Gastroesophageal sphincter (tissue), 3 donors: ENCODE data around the gene ABHD10.

Source experiments
- CTCF ChIP-seq, 4 experiments: fragments of 200-600 bp in 2 of 4; fragments of 450-650 bp in 2 of 4; sonication (generic) in 1 of 4; IDR thresholded peaks; one replicate each; pipeline ENCODE4 v1.5.1; 2017 to 2019; ENCODE audit warnings: antibody characterized with exemption in 4 of 4, mild to moderate bottlenecking in 2 of 4, moderate library complexity in 2 of 4
- EP300 ChIP-seq: sonication (generic); formaldehyde crosslinking; IDR thresholded peaks from one replicate; pipeline ENCODE4 v1.6.1; 2017; ENCODE audit warnings: antibody characterized with exemption, mild to moderate bottlenecking
- POLR2A ChIP-seq, 2 donors: fragments of 450-650 bp; IDR thresholded peaks; one replicate each; pipeline ENCODE4 v1.6.1; 2017; ENCODE audit warnings: antibody characterized with exemption in 2 of 2, mild to moderate bottlenecking in 2 of 2, moderate library complexity in 1 of 2
- POLR2AphosphoS5 ChIP-seq: sonication (generic); formaldehyde crosslinking; IDR thresholded peaks from one replicate; pipeline ENCODE4 v1.6.1; 2017; ENCODE audit warnings: antibody characterized with exemption

GRCh38 chr3:111979434-111980038 lies 710 bp downstream of the ABHD10 start:
- TF ChIP-seq CTCF (IDR thresholded peaks at IDR 0.05) = no peak
- no peak for TF ChIP-seq POLR2A (IDR thresholded peaks at IDR 0.05)
- TF ChIP-seq POLR2AphosphoS5 = no peak
- no peak for TF ChIP-seq EP300
